Left lobe of liver (tissue), 2 donors: ENCODE measurements around the gene THOP1. TPM values are rescaled to one million over a fixed set of nuclear protein-coding genes. Genes with fewer than 3 reads are reported as not detected.

Source experiments
- ATAC-seq: fragments of 200-7000 bp; cut with Tn5 transposase; one replicate; pipeline ENCODE4 v1.9.1; 2020; ENCODE audit warnings: mild to moderate bottlenecking, moderate library complexity
- DNase-seq: peaks from one replicate; pipeline ENCODE4 v3.0.0-alpha.2; 2020; ENCODE audit warnings: low spot score
- total RNA-seq: library from RNA; stranded (reverse); gene quantifications from one replicate; pipeline ENCODE4 v1.2.1, GENCODE V29; 2021
- donor health status: DM: no; HTN: no; CAD: no; lungs with moderate emphysema.
- donor health status: DM: no; HTN: yes; CAD: no.

THOP1 gene
- total RNA-seq, 1 donor from 2014 or later, result 33.5 TPM

DNA sequence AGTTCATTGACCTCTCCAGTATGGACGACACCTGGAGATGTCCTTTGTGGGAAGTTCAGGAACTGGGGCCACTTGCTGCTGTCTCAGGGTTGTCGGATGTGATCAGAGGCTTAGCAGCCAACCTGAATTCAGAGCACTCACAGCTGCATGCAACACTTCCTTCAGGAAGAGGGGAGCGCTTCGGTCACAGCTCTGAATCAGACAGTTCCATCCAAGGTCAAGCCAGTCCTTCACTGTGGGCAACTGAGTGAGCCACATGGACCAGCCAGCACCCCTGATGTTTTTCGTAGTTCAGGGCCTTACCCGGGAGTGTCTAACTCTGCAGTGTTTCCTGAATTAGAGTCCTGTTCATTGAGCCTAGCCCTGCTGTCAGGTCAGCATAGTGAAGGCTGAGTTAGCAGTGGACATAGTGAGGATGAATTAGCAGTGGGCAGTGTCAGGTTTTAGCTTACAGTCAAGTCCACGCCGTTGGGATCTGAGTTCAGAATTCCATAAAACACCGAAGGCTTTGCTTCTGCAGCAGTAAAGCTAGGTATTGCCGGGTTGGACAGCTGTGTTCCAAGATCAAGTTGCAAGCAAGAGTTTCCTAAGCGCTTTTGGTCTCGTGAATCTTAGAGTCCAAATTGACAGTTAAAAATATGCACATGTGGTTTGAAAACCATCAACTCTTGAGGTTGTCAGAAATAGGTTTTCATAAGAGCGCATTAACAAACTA lies 61.0 kb downstream of the THOP1 start:
- no peak for ATAC-seq

DNA sequence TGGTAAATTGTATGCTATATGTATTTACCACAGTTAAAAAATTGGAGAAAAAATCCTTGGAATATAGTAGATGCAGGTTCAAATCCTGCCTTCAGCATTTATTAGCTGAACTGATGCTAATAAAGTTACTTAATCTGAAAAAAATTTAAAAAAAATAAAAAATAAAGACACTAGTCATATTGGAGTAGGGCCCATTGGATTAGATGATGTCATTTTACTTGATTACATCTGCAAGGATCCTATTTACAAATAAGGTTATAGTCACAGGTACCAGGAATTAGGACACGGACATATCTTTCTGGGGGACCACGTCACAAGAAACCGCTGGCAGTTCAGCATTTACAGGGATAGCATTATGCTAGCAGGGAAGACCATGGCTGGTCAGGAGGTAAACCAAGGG lies 62.2 kb downstream of the THOP1 start:
- ATAC-seq (no peak), DNase-seq (no peak)

More for the DNA sequence above, 61.0 kb downstream of the THOP1 start:
- no peak for DNase-seq

DNA sequence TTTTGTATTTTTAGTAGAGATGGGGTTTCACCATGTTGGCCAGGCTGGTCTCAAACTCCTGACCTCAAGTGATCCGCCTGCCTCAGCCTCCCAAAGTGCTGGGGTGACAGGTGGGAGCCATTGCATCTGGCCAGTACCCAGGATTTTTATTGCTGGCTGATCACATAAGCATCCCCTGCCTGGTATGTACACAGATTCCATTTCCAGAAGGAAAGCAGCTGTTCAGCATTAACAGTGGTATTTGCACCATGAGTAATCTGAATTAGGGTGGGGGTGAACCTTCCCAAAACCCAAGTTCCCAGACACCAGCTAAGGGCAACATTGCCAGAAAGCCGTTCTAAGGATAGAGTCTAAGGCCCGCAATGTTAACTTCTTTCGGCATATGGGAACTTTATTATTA lies 63.3 kb downstream of the THOP1 start:
- ATAC-seq, result no peak
- DNase-seq, result no peak

DNA sequence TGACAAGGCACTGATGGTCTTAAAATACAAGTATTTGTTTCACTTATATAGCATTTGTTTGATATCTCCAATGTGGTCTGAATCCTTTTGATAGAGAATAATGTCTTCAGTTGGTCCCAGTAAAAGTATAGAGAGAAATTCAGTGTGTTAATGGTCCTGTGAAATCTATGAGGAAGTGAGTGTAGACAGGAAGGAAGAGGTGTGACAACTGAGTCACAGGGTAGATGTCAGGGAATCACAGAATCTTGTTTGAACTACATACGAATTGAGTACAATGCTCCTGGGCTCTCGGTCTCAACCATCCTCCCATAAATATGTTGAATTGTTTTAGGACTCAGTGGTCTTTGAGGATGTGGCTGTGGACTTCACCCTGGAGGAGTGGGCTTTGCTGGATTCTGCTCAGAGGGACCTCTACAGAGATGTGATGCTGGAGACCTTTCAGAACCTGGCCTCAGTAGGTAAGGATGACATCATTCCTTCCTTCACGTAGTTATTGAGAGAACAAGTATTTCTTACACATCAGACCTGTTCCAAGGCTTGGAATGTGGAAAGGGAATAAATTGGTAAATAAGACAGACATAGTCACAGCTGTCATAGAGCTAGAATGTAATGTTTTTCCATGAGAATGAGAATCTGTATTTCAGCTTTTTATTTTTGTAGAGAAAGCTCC lies 65.1 kb downstream of the THOP1 start:
- no peak for ATAC-seq

DNA sequence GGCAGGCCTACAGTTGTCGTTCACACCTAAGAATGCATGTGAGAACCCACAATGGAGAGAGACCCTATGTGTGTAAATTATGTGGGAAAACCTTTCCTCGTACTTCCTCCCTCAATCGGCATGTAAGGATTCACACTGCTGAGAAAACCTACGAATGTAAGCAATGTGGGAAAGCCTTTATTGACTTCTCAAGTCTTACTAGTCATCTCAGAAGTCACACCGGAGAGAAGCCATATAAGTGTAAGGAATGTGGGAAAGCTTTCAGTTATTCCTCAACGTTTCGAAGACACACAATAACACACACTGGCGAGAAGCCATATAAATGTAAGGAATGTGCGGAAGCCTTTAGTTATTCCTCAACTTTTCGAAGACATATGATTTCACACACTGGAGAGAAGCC lies 67.3 kb downstream of the THOP1 start:
- DNase-seq (no peak), ATAC-seq (no peak)

More for the DNA sequence above, 65.1 kb downstream of the THOP1 start:
- DNase-seq, result no peak

DNA sequence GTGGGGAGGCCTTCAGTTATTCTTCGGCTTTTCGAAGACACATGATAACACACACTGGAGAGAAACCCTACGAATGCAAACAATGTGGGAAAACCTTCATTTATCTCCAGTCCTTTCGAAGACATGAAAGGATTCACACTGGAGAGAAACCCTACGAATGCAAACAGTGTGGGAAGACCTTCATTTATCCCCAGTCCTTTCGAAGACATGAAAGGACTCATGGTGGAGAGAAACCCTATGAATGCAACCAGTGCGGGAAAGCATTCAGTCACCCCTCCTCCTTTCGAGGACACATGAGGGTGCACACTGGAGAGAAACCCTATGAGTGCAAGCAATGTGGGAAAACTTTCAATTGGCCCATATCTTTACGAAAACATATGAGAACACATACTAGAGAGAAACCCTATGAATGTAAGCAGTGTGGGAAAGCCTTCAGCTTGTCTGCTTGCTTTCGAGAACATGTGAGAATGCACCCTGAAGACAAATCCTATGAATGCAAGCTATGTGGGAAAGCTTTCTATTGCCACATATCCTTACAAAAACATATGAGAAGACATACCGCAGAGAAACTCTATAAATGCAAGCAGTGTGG lies 67.8 kb downstream of the THOP1 start:
- no peak for ATAC-seq

DNA sequence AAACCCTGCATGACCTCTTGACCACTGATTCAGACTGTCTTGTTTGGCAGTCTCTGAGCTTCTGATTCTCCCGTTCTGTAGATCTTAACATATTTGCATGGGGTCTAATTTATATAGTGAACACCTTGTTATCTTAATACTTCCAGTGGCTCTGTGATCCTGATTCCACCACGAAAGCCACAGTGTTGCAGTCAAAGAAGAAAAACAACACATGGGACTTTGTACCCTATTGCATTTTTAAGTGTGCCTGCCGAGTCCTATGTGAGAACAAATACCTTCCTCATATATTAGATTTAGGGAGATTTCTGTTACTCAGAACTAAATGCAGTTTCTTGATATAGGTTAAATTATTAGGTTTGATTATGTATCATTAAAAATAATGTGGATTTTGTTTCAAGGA lies 69.5 kb downstream of the THOP1 start:
- no peak for DNase-seq
- ATAC-seq, result no peak

More for the DNA sequence above, 67.8 kb downstream of the THOP1 start:
- no peak for DNase-seq

DNA sequence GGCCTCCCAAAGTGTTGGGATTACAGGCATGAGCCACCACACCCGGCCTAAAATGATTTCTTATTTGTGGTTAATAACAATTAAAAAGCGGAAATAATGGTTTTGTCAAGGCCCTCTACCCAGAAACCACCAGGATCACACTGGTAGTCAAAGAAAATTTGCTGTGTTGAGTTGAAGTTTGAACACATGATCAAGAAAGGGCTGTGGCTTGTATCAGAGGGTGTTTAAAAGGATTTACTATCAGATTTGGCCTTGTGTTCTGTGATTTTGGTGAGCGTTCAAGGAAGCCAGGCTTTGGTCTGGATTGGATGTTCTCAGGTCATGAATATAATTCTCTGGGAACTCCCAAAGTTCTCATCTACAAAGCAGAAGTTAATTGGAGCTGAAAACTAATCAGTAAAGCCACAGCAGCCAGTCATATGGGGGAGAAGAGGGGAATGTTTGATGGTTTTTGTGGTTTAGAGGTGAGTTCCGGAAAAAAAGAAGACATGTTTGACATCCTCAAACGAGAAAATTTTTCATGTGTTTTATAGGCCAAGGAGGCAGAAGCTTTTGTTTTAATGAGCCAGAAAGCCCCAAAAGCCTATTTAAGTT lies 71.3 kb downstream of the THOP1 start:
- DNase-seq, result no peak
- no peak for ATAC-seq

DNA sequence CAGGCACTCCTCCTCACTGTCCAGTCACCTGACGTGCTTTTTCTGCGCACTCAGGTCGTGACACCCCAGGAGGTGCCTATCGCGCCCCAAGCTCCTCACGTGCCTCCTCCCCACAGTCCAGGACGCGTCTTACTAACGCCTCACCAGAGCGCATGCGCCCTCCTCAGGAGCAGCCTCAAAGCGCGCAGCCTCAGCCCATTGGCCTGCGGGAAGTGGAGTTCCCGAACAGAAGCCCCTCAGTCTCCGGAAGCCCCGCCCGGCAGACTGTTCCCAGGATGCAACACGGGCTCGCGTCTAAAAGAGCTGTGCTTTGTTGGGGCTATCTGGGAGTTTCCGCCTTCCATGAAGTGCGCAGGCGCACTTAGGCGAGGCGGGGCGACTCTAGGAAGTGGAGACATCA lies 73.6 kb downstream of the THOP1 start:
- no peak for DNase-seq
- ATAC-seq, result no peak

DNA sequence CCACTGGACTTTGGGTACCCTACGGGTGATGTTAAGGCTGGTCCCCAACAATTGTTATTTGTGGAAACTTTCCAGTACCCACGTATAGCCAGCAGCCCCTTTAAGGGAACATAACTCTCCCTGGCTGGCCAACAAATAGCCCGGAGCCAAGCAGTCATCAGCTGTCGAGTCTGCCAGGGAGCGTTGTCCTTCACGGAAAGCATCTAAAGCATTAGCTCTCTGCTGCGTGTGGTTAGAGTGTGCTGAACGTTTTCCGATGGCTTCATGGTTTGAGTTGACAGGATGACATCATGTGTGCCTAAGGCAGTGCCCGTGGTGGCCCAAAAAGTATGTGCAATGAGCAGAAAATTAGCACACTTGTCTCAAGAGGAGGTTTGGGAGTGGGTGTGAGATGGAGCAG lies 78.5 kb downstream of the THOP1 start:
- ATAC-seq (no peak), DNase-seq (no peak)

Other genes with a start within 250 kb of the THOP1 start
- 4.0 TPM for gene GNG7, start 82.8 kb upstream of the THOP1 start, total RNA-seq
- 0.10 TPM for gene DIRAS1, start 64.1 kb upstream of the THOP1 start, total RNA-seq
- 18.6 TPM for gene SLC39A3, start 45.5 kb upstream of the THOP1 start, total RNA-seq
- gene SGTA, start 2.2 kb upstream of the THOP1 start, total RNA-seq, result 25.7 TPM
- gene ZNF554, start 34.4 kb downstream of the THOP1 start, total RNA-seq, result 2.8 TPM
- gene ZNF555, start 56.0 kb downstream of the THOP1 start, total RNA-seq, result 2.0 TPM
- not detected for gene ZNF556, start 81.8 kb downstream of the THOP1 start, total RNA-seq
- gene ZNF57, start 115.4 kb downstream of the THOP1 start, total RNA-seq, result 1.2 TPM
- 1.4 TPM for gene ZNF77, start 159.5 kb downstream of the THOP1 start, total RNA-seq
- 3.6 TPM for gene TLE6, start 192.1 kb downstream of the THOP1 start, total RNA-seq
- 12.8 TPM for gene TLE2, start 243.8 kb downstream of the THOP1 start, total RNA-seq